K562 (cell line): ENCODE results near the gene TMEM242. TPM values are rescaled to one million over a fixed set of nuclear protein-coding genes. Genes with fewer than 3 reads are reported as not detected.

Source experiments
- ARHGAP35 ChIP-seq: fragments of 450-650 bp; IDR thresholded peaks from 2 replicates; pipeline ENCODE4 v1.6.1; 2018; ENCODE audit not compliant: partially characterized antibody
- ATF1 ChIP-seq, 2 experiments: fragments of 450-650 bp in 1 of 2; IDR thresholded peaks; 2 replicates each; pipeline ENCODE4 v1.6.1; 2016; ENCODE audit warnings: missing compliant biosample characterization in 1 of 2, missing genetic modification characterization in 1 of 2
- CLOCK ChIP-seq: fragments of 250-450 bp; sonication (Bioruptor Pico); IDR thresholded peaks from 2 replicates; pipeline ENCODE4 v1.4.0; 2020; ENCODE audit warnings: mild to moderate bottlenecking, moderate library complexity, borderline replicate concordance
- FOXJ2 ChIP-seq: fragments of 200-800 bp; sonication (Bioruptor generic); IDR thresholded peaks from 2 replicates; pipeline ENCODE4 v1.6.1; 2016; ENCODE audit warnings: missing genetic modification characterization, missing compliant biosample characterization
- GTF2A2 ChIP-seq: IDR thresholded peaks from 2 replicates; pipeline ENCODE4 v1.6.1; 2016; ENCODE audit warnings: mild to moderate bottlenecking, missing genetic modification characterization, missing compliant biosample characterization
- IRF9 ChIP-seq: fragments of 450-650 bp; IDR thresholded peaks from 2 replicates; pipeline ENCODE4 v1.6.1; 2016; ENCODE audit warnings: missing biosample characterization, missing genetic modification characterization
- MITF ChIP-seq: IDR thresholded peaks from 2 replicates; pipeline ENCODE4 v1.6.1; 2014; ENCODE audit warnings: antibody characterized with exemption
- MYC ChIP-seq, 2 experiments: fragments of 250-450 bp in 1 of 2; sonication (Bioruptor Pico) in 1 of 2; IDR thresholded peaks; 2 replicates each; pipeline versions ENCODE4 v1.5.1 to v1.6.1; 2012 to 2021; ENCODE audit warnings: low read depth in 2 of 2, borderline replicate concordance in 1 of 2, improper control_type of control experiment in 1 of 2, low read length in 1 of 2, mild to moderate bottlenecking in 1 of 2, moderate library complexity in 1 of 2
- POLR2G ChIP-seq: fragments of 200-400 bp; formaldehyde crosslinking; IDR thresholded peaks from 2 replicates; pipeline ENCODE4 v1.6.1; 2017; ENCODE audit warnings: low read depth, mild to moderate bottlenecking, antibody characterized with exemption, low read length, moderate library complexity
- RBM39 ChIP-seq: fragments of 200-400 bp; formaldehyde crosslinking; optimal IDR thresholded peaks from 2 replicates; pipeline ENCODE3; 2018; ENCODE audit warnings: low read depth, low read length
- SREBF2 ChIP-seq: sonication (generic); formaldehyde crosslinking; IDR thresholded peaks from 2 replicates; pipeline ENCODE4 v1.4.0; 2020; ENCODE audit warnings: mild to moderate bottlenecking, missing genetic modification reagents
- ZNF436 ChIP-seq: fragments of 250-450, 450-650 bp; sonication (Bioruptor Pico); formaldehyde crosslinking; IDR thresholded peaks from 2 replicates; pipeline ENCODE4 v1.7.0; 2020; ENCODE audit warnings: mild to moderate bottlenecking
- ZNF445 ChIP-seq: fragments of 250-450 bp; sonication (Bioruptor Pico); IDR thresholded peaks from 2 replicates; pipeline ENCODE4 v1.4.0; 2020; ENCODE audit warnings: low read depth, mild to moderate bottlenecking, moderate library complexity
- ZNF507 ChIP-seq: conservative IDR thresholded peaks from 2 replicates; pipeline ENCODE4 v1.6.1; 2017; ENCODE audit warnings: missing genetic modification characterization, missing compliant biosample characterization
- ZNF584 ChIP-seq: fragments of 200-800 bp; sonication (Bioruptor generic); IDR thresholded peaks from 2 replicates; pipeline ENCODE4 v1.6.1; 2016; ENCODE audit warnings: low read depth, mild to moderate bottlenecking, missing genetic modification characterization, missing compliant biosample characterization
- polyA plus RNA-seq, 8 experiments: library from polyadenylated mRNA; depleted of rRNA in 4 of 8; stranded (reverse) in 5 of 8; unstranded in 3 of 8; fragments of >200 nt; fragmentation: Nextera tagmentation in 2 of 8; fragmentation: Illumina TruSeq in 1 of 8; extraction: Ambion mirVana in 2 of 8; extraction: Trizol in 1 of 8; gene quantifications; 2 replicates each; pipeline versions ENCODE4 v1.2.1 to v1.2.3, GENCODE V29; 2011 to 2014; ENCODE audit warnings: inconsistent platforms in 1 of 8, missing spikeins in 1 of 8
- total RNA-seq, 7 experiments: library from RNA; depleted of rRNA in 6 of 7; stranded (reverse); fragments of >200 nt in 6 of 7; fragmentation: Illumina TruSeq in 2 of 7; extraction: Trizol in 2 of 7; gene quantifications; 2 replicates each; pipeline versions ENCODE4 v1.2.1 to v1.2.3, GENCODE V29; 2011 to 2021; ENCODE audit warnings: low replicate concordance in 1 of 7

The TMEM242 gene
- total and polyA plus RNA-seq, 9 of the 15 experiments (the other 6 are each of a cell fraction or from before 2014, with no cell fraction given) = 9.5 to 35.3 (median 16.5) TPM

GRCh38 chr6:157323255-157323965 lies at the start of gene TMEM242 (continued):
- TF ChIP-seq IRF9 (tag) (no peak), CLOCK (CRISPR knock-in tag) (no peak), FOXJ2 (tag) (no peak; the same call in 1 of the 2 replicates), ZNF445 (CRISPR knock-in tag) (0 out of 2 replicates have a peak, but pooled peaks have one; percentile 16), RBM39 (peak; percentile 96), MYC (IDR thresholded peaks at IDR 0.05; ENCODE audit: low read depth, low read length) (peak; percentile 86), MYC (CRISPR knock-in tag; IDR thresholded peaks at IDR 0.05; ENCODE audit: borderline replicate concordance, low read depth) (peak; percentile 71; the same call in 1 of the 2 replicates), SREBF2 (CRISPR knock-in tag) (no peak), GTF2A2 (tag) (peak; percentile 85), POLR2G (peak; percentile 99), ZNF507 (tag) (no peak), ZNF584 (CRISPR knock-in tag) (0 out of 2 replicates have a peak, but pooled peaks have one; percentile 74), ATF1 (CRISPR knock-in tag; IDR thresholded peaks at IDR 0.05) (no peak; the same call in 1 of the 2 replicates), ATF1 (tag; IDR thresholded peaks at IDR 0.05) (peak; percentile 88), ZNF436 (CRISPR knock-in tag) (peak; percentile 70; the same call in 1 of the 2 replicates), MITF (no peak), ARHGAP35 (no peak)
